HepG2 (cell line): ENCODE data around the gene CGREF1. TPM values are rescaled to one million over a fixed set of nuclear protein-coding genes. Genes with fewer than 3 reads are reported as not detected.

Source experiments
- AGO2 ChIP-seq: fragments of 200-400 bp; formaldehyde crosslinking; optimal IDR thresholded peaks from 2 replicates; pipeline ENCODE3; 2017; ENCODE audit warnings: mild to moderate bottlenecking, low read depth, low read length, moderate library complexity
- FOSL2 ChIP-seq: sonication (generic); formaldehyde crosslinking; IDR thresholded peaks from 2 replicates; pipeline ENCODE4 v1.4.0; 2020; ENCODE audit warnings: missing genetic modification reagents
- HDAC1 ChIP-seq: sonication (generic); formaldehyde crosslinking; IDR thresholded peaks from 2 replicates; pipeline ENCODE4 v1.5.1; 2020; ENCODE audit warnings: mild to moderate bottlenecking, missing genetic modification reagents
- HNF4G ChIP-seq, 2 experiments: sonication (generic) in 1 of 2; formaldehyde crosslinking in 1 of 2; IDR thresholded peaks; 2 replicates each; pipeline versions ENCODE4 v1.4.0 to v1.6.1; 2011 to 2020; ENCODE audit warnings: borderline replicate concordance in 2 of 2, low read depth in 2 of 2, mild to moderate bottlenecking in 2 of 2, low read length in 1 of 2, missing genetic modification reagents in 1 of 2, moderate library complexity in 1 of 2
- JARID2 ChIP-seq: sonication (generic); formaldehyde crosslinking; IDR thresholded peaks from 2 replicates; pipeline ENCODE4 v1.8.1; 2023; ENCODE audit warnings: missing genetic modification reagents, inconsistent platforms; ENCODE audit not compliant: insufficient replicate concordance
- MBNL3 ChIP-seq: fragments of 250-450 bp; sonication (Bioruptor Pico); conservative IDR thresholded peaks from 2 replicates; pipeline ENCODE4 v1.8.0; 2022; ENCODE audit warnings: mild to moderate bottlenecking, inconsistent platforms
- MIER2 ChIP-seq: IDR thresholded peaks from 2 replicates; pipeline ENCODE4 v1.6.1; 2016; ENCODE audit warnings: missing biosample characterization, missing genetic modification reagents
- MXI1 ChIP-seq: IDR thresholded peaks from 3 replicates; pipeline ENCODE4 v1.6.1; 2012; ENCODE audit warnings: low read depth, low read length, inconsistent platforms, borderline replicate concordance
- MYC ChIP-seq: sonication (generic); formaldehyde crosslinking; IDR thresholded peaks from 2 replicates; pipeline ENCODE4 v1.9.0; 2021; ENCODE audit warnings: missing genetic modification reagents, borderline replicate concordance
- NCOA5 ChIP-seq: sonication (generic); formaldehyde crosslinking; IDR thresholded peaks from 2 replicates; pipeline ENCODE4 v1.4.0; 2020; ENCODE audit warnings: missing genetic modification reagents
- ONECUT2 ChIP-seq: sonication (generic); formaldehyde crosslinking; IDR thresholded peaks from 2 replicates; pipeline ENCODE4 v1.4.0; 2020; ENCODE audit warnings: missing genetic modification reagents
- PHF8 ChIP-seq: sonication (generic); formaldehyde crosslinking; IDR thresholded peaks from 2 replicates; pipeline ENCODE4 v1.5.0; 2020; ENCODE audit warnings: missing genetic modification reagents
- SP1 ChIP-seq, 2 experiments: fragments of 450-650 bp in 1 of 2; sonication (generic) in 1 of 2; formaldehyde crosslinking in 1 of 2; IDR thresholded peaks; 2 replicates each; pipeline versions ENCODE4 v1.4.0 to v1.6.1; 2016 to 2020; ENCODE audit warnings: missing genetic modification reagents in 1 of 2
- SP2 ChIP-seq: sonication (generic); formaldehyde crosslinking; IDR thresholded peaks from 2 replicates; pipeline ENCODE4 v1.5.1; 2020; ENCODE audit warnings: mild to moderate bottlenecking, missing genetic modification reagents
- SP5 ChIP-seq: IDR thresholded peaks from 2 replicates; pipeline ENCODE4 v1.6.1; 2016; ENCODE audit warnings: low read depth, borderline replicate concordance
- ZBTB7B ChIP-seq: sonication (generic); formaldehyde crosslinking; IDR thresholded peaks from 2 replicates; pipeline ENCODE4 v1.4.0; 2020; ENCODE audit warnings: missing genetic modification reagents
- ZNF12 ChIP-seq: sonication (generic); formaldehyde crosslinking; IDR thresholded peaks from 2 replicates; pipeline ENCODE4 v1.5.0; 2020; ENCODE audit warnings: missing genetic modification reagents
- ZNF121 ChIP-seq: sonication (generic); formaldehyde crosslinking; IDR thresholded peaks from 2 replicates; pipeline ENCODE4 v1.5.0; 2020; ENCODE audit warnings: mild to moderate bottlenecking, missing genetic modification reagents
- ZNF232 ChIP-seq: sonication (generic); formaldehyde crosslinking; IDR thresholded peaks from 2 replicates; pipeline ENCODE4 v1.4.0; 2020; ENCODE audit warnings: missing genetic modification reagents, borderline replicate concordance
- ZNF260 ChIP-seq: sonication (generic); formaldehyde crosslinking; IDR thresholded peaks from 2 replicates; pipeline ENCODE4 v1.4.0; 2020; ENCODE audit warnings: missing genetic modification reagents, low read depth, mild to moderate bottlenecking, borderline replicate concordance
- ZNF878 ChIP-seq: sonication (generic); formaldehyde crosslinking; IDR thresholded peaks from 2 replicates; pipeline ENCODE4 v1.8.1; 2023; ENCODE audit warnings: mild to moderate bottlenecking, missing genetic modification reagents, moderate library complexity
- polyA plus RNA-seq, 8 experiments: library from polyadenylated mRNA; depleted of rRNA in 3 of 8; stranded (reverse) in 7 of 8; unstranded in 1 of 8; fragments of >200 nt; fragmentation: Illumina TruSeq in 4 of 8; extraction: Trizol in 4 of 8; gene quantifications; 2 replicates each; pipeline versions ENCODE4 v1.2.1 to v1.2.3, GENCODE V29; 2011 to 2016; ENCODE audit warnings: low read depth in 4 of 8, missing spikeins in 1 of 8, mixed read lengths in 1 of 8; ENCODE audit not compliant: insufficient read depth in 1 of 8
- total RNA-seq, 5 experiments: library from RNA; depleted of rRNA; stranded (reverse); fragments of >200 nt; fragmentation: Illumina TruSeq; extraction: Trizol; gene quantifications; 2 replicates each; pipeline ENCODE4 v1.2.3, GENCODE V29; 2016; ENCODE audit warnings: low read depth in 1 of 5
- TF ChIP-seq, protein P1 (sequence below): sonication (generic); formaldehyde crosslinking; IDR thresholded peaks from 2 replicates; pipeline ENCODE4 v1.5.1; 2020; ENCODE audit warnings: mild to moderate bottlenecking, missing genetic modification reagents, moderate library complexity
- TF ChIP-seq, protein P2 (sequence below): sonication (generic); formaldehyde crosslinking; IDR thresholded peaks from 2 replicates; pipeline ENCODE4 v1.5.1; 2020; ENCODE audit warnings: missing genetic modification reagents, mild to moderate bottlenecking, borderline replicate concordance
- TF ChIP-seq, protein P3 (sequence below): IDR thresholded peaks from 2 replicates; pipeline ENCODE4 v1.6.1; 2016; ENCODE audit warnings: missing compliant biosample characterization, missing genetic modification reagents, borderline replicate concordance

CGREF1 gene
- total and polyA plus RNA-seq, 2 of the 13 experiments (the other 11 are each of a cell fraction or from before 2014, with no cell fraction given): 13.9 to 23.4 TPM

DNA sequence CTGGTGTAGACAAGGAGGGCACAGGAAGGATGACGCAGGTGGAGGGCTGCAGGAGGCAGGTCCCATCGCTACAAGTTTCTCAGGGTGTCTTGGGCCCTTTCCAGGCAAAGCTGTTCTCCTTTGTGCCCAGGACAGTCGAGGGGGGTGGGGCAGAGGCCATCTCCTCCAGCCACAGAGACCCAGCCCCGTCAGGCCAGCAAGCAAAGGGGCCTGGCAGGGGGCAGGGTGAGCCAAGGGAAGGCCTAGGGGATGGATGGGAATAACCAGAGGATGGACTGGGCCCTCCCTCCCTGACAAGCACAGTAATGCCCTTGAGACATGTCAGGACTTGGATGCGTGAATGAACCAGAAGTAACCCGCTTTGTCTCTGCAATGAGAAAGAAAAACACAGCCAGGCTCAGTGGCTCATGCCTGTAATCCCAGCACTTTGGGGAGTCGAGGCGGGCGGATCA, 36.2 kb upstream of the CGREF1 start (continued):
- TF ChIP-seq, protein P1, sequence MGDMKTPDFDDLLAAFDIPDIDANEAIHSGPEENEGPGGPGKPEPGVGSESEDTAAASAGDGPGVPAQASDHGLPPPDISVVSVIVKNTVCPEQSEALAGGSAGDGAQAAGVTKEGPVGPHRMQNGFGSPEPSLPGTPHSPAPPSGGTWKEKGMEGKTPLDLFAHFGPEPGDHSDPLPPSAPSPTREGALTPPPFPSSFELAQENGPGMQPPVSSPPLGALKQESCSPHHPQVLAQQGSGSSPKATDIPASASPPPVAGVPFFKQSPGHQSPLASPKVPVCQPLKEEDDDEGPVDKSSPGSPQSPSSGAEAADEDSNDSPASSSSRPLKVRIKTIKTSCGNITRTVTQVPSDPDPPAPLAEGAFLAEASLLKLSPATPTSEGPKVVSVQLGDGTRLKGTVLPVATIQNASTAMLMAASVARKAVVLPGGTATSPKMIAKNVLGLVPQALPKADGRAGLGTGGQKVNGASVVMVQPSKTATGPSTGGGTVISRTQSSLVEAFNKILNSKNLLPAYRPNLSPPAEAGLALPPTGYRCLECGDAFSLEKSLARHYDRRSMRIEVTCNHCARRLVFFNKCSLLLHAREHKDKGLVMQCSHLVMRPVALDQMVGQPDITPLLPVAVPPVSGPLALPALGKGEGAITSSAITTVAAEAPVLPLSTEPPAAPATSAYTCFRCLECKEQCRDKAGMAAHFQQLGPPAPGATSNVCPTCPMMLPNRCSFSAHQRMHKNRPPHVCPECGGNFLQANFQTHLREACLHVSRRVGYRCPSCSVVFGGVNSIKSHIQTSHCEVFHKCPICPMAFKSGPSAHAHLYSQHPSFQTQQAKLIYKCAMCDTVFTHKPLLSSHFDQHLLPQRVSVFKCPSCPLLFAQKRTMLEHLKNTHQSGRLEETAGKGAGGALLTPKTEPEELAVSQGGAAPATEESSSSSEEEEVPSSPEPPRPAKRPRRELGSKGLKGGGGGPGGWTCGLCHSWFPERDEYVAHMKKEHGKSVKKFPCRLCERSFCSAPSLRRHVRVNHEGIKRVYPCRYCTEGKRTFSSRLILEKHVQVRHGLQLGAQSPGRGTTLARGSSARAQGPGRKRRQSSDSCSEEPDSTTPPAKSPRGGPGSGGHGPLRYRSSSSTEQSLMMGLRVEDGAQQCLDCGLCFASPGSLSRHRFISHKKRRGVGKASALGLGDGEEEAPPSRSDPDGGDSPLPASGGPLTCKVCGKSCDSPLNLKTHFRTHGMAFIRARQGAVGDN (CRISPR knock-in tag): peak; percentile 52
- TF ChIP-seq SP5 (no peak), ZNF12 (CRISPR knock-in tag) (no peak), FOSL2 (no peak), MIER2 (no peak), MXI1 (no peak), PHF8 (CRISPR knock-in tag) (no peak), ZNF260 (CRISPR knock-in tag) (no peak), SP2 (CRISPR knock-in tag) (0 out of 2 replicates have a peak, but pooled peaks have one; percentile 38), ZNF232 (no peak), HNF4G (IDR thresholded peaks at IDR 0.05; ENCODE audit: borderline replicate concordance, low read depth, low read length) (no peak), HNF4G (CRISPR knock-in tag; IDR thresholded peaks at IDR 0.05; ENCODE audit: borderline replicate concordance, low read depth) (no peak), AGO2 (no peak), SP1 (IDR thresholded peaks at IDR 0.05) (no peak), SP1 (CRISPR knock-in tag; IDR thresholded peaks at IDR 0.05) (no peak), MYC (CRISPR knock-in tag) (no peak), ZNF878 (no peak), ZBTB7B (CRISPR knock-in tag) (0 out of 2 replicates have a peak, but pooled peaks have one; percentile 19), HDAC1 (no peak), NCOA5 (no peak), MBNL3 (no peak), JARID2 (no peak), ZNF121 (CRISPR knock-in tag) (no peak), ONECUT2 (CRISPR knock-in tag) (no peak)
- TF ChIP-seq, protein P2, sequence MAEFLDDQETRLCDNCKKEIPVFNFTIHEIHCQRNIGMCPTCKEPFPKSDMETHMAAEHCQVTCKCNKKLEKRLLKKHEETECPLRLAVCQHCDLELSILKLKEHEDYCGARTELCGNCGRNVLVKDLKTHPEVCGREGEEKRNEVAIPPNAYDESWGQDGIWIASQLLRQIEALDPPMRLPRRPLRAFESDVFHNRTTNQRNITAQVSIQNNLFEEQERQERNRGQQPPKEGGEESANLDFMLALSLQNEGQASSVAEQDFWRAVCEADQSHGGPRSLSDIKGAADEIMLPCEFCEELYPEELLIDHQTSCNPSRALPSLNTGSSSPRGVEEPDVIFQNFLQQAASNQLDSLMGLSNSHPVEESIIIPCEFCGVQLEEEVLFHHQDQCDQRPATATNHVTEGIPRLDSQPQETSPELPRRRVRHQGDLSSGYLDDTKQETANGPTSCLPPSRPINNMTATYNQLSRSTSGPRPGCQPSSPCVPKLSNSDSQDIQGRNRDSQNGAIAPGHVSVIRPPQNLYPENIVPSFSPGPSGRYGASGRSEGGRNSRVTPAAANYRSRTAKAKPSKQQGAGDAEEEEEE: no peak
- TF ChIP-seq, protein P3, sequence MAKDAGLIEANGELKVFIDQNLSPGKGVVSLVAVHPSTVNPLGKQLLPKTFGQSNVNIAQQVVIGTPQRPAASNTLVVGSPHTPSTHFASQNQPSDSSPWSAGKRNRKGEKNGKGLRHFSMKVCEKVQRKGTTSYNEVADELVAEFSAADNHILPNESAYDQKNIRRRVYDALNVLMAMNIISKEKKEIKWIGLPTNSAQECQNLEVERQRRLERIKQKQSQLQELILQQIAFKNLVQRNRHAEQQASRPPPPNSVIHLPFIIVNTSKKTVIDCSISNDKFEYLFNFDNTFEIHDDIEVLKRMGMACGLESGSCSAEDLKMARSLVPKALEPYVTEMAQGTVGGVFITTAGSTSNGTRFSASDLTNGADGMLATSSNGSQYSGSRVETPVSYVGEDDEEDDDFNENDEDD (CRISPR knock-in tag): no peak
